Measurements from ENCODE around the gene KDM8. TPM values are rescaled to one million over a fixed set of nuclear protein-coding genes. Genes with fewer than 3 reads are reported as not detected.
A peak's percentile ranks its signal among the peaks of the same experiment; 100 is the strongest.

Gene KDM8
- total and polyA plus RNA-seq, 9 of the 15 experiments (the other 6 are each of a cell fraction or from before 2014, with no cell fraction given) = 0.61 to 9.1 (median 5.4) TPM

- no peak for TF ChIP-seq NR4A1 (CRISPR knock-in tag; IDR thresholded peaks at IDR 0.05)
- no peak for TF ChIP-seq NR4A1 (tag; IDR thresholded peaks at IDR 0.05)
- TF ChIP-seq XRCC5 (IDR thresholded peaks at IDR 0.05; ENCODE audit: low read depth, low read length) = no peak
- no peak for TF ChIP-seq GTF2F1 (IDR thresholded peaks at IDR 0.05; ENCODE audit: low read depth, low read length)
Observed at GRCh38 chr16:27165576-27165975, 37.8 kb upstream of the KDM8 start (continued).

- no peak overlapping the region for H3K9ac ChIP-seq (ENCODE audit: insufficient read depth in 1 of 2, low read depth in 2 of 2, low read length in 2 of 2)
- no TSS peak for BruUV-seq (replicated peaks)
- POLR2A ChIA-PET = no interaction called here
- H3K4me3 ChIP-seq = no peak overlapping the region
- no peak for DNase-seq (ENCODE audit: extremely low read depth in 1 of 4, low spot score in 3 of 4)
- H4K20me1 ChIP-seq (replicated peaks; ENCODE audit: control insufficient read depth, insufficient read depth, low read length) = peaks cover 3% of the 10 kb centered on the region; the same call in 1 of the 2 replicates
- no peak overlapping the region for H2AFZ ChIP-seq (ENCODE audit: low read depth, low read length)
- ATAC-seq = no peak
- no peak for FAIRE-seq
- in situ Hi-C loops (cut with MboI) = no loop called here
- intact Hi-C loops (cut with micrococcal nuclease) = no loop called here
- H3K79me2 ChIP-seq (ENCODE audit: control insufficient read depth, insufficient read depth, low read length) = no peaks in the 10 kb centered on the region
- H3K27me3 ChIP-seq (ENCODE audit: control insufficient read depth in 2 of 2, insufficient read depth in 2 of 2, low read length in 2 of 2) = peaks cover 2 to 29% of the 10 kb centered on the region in 2 experiments; a peak in 4 of 5 replicates
- H3K4me1 ChIP-seq (replicated peaks in 1 of 2; ENCODE audit: control insufficient read depth in 2 of 2, insufficient read depth in 2 of 2, low read length in 2 of 2) = no peaks in the 10 kb centered on the region
- H3K27ac ChIP-seq (ENCODE audit: extremely low read depth, low read depth, low read length) = no peak overlapping the region
- H3K9me1 ChIP-seq (ENCODE audit: control insufficient read depth, insufficient read depth, low read length) = no peaks in the 10 kb centered on the region
- TF ChIP-seq GTF2E2 (tag; IDR thresholded peaks at IDR 0.05) (no peak), TOE1 (IDR thresholded peaks at IDR 0.05; ENCODE audit: borderline replicate concordance) (no peak), TOE1 (CRISPR knock-in tag; IDR thresholded peaks at IDR 0.05; ENCODE audit: borderline replicate concordance, low read depth) (no peak), ZFP36 (IDR thresholded peaks at IDR 0.05; ENCODE audit: low read depth, low read length, partially characterized antibody) (peak; percentile 73), BCOR (IDR thresholded peaks at IDR 0.05) (peak; percentile 75), RBM25 (IDR thresholded peaks at IDR 0.05; ENCODE audit: low read depth, low read length, severe bottlenecking) (peak; percentile 92), KDM1A (IDR thresholded peaks at IDR 0.05) (peak; percentile 37 to 50; a peak in 1 of 4 replicates)
- no peak overlapping the region for H3K4me2 ChIP-seq (ENCODE audit: insufficient read depth, low read length)
- CTCF ChIA-PET (ENCODE audit: low intra/inter-chr PET ratio) = no interaction called here
- H3K36me3 ChIP-seq (ENCODE audit: control insufficient read depth, insufficient read depth, low read length) = no peaks in the 10 kb centered on the region
- H3K9me3 ChIP-seq (replicated peaks; ENCODE audit: control insufficient read depth, insufficient read depth, low read depth, low read length) = no peaks in the 10 kb centered on the region
- WGBS (ENCODE audit: insufficient coverage, low coverage, missing lambda C conversion rate) = 3% methylated on average over 8 of the region's 8 CpGs
Observed at GRCh38 chr16:27168790-27169189, 34.5 kb upstream of the KDM8 start.

Data from K562 (cell line).